GM19193 (cell line): ENCODE data around the gene REXO2.

Experiments
- POLR2A ChIP-seq: IDR thresholded peaks from 4 replicates; pipeline ENCODE4 v1.6.1; 2011; ENCODE audit not compliant: insufficient read depth, insufficient read length; ENCODE audit errors: extremely low read depth

REXO2 gene

GRCh38 chr11:114478768-114479167 is 39.5 kb downstream of the REXO2 start:
- TF ChIP-seq POLR2A, result no peak

DNA sequence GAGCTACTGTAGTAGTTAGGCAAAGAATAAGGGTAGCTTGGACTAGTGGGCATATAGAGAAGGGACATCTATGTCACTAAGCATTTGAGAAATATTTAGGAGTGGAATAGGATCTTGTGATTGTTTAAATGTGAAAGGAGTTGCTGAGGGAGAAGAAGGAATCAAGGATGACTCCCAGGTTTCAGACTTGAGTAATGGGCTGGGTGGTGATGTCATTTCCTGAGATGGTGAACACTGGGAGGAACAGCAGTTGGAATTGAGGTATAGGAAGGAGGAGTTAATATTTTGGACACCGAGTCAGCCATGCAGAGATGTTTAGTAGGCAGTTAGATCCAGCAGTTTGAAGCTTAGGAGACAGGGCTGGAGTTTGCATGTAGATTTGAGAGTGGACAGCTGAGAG is 40.1 kb downstream of the REXO2 start:
- no peak for TF ChIP-seq POLR2A

DNA sequence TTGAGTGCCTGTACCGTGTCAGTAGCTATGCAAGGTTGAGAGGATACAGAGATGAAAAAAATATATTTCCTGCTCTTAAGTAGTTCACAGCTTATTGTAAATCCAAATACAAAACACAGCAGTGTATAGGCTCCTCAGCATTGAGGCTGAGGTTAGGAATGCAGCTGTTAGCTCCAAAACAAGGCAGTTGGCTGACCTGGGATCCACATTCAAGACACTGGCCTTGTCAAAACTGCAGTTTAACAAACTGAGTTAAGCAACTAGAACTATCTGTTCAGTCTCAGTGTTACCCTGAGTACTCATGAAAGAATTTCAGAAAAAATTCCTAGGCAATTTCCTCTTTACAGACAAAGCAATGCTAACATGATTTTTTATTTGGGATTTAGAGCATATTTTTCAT is 42.8 kb downstream of the REXO2 start:
- no peak for TF ChIP-seq POLR2A

DNA sequence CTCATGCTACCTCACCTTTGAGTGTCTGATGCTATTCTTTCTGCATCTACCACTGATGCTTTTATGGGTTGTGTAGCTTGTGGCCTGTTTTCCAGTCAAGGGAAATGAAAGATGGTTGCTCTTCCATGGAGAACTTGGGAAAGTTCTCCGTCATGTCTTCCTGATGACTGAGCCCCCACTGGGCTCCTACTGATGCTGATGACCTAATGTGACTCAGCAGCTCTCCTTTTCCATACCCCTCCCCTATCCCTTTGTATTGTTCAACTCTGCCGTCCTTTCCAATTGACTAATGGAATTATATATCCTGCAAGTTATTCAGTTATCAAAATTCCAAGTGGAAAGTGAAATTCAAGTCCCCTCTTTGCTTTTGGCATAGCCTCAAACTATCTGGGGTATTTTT is 44.7 kb downstream of the REXO2 start:
- TF ChIP-seq POLR2A, result no peak

DNA sequence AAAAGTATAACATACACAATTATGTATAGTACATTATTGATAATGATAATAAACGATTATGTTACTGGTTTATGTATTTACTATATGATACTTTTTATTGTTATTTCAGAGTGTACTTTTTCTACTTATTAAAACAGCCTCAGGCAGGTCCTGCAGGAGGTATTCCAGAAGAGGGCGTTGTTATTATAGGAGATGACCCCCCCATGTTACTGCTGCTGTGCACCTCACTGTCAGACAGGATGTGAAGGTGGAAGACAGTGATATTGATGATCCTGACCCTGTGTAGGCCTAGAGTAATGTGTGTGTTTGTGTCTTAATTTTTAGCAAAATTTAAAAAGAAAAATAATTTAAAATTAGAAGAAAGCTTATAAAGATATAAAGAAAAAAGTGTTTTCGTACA is 57.6 kb downstream of the REXO2 start:
- no peak for TF ChIP-seq POLR2A

DNA sequence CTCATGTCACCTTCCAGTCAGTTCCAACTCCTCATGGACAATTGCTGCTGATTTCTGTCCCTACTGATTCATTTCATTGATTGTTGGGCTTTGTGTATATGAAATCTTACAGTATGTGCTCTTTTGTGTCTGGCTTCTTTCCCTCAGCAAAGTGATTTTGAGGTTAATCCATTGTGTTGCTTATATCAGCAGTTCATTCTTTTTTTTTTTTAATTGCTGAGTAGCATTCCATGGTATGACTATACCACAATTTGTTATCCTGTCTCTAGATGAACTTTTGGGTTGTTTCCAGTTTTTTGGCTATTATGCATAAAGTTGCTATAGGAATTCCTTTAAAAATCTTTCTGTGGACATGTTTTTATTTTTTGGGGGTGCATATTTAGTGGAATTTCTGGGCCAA is 60.5 kb downstream of the REXO2 start:
- no peak for TF ChIP-seq POLR2A
